SK-N-SH treated with all-trans-retinoic acid at 6 μM for 48 hours (cell line): Measurements from ENCODE around the gene SH3PXD2A.

ENCODE experiments used
- CSDC2 ChIP-seq: fragments of 250-450 bp; sonication (Bioruptor Pico); IDR thresholded peaks from 2 replicates; pipeline ENCODE4 v1.5.0; 2020; ENCODE audit warnings: mild to moderate bottlenecking, moderate library complexity
- CSRNP3 ChIP-seq: fragments of 250-450 bp; sonication (Bioruptor Pico); IDR thresholded peaks from 2 replicates; pipeline ENCODE4 v1.5.1; 2021; ENCODE audit warnings: mild to moderate bottlenecking, moderate library complexity
- ESRRG ChIP-seq: fragments of 250-450 bp; sonication (Bioruptor Pico); IDR thresholded peaks from 2 replicates; pipeline ENCODE4 v1.6.1; 2021; ENCODE audit warnings: mild to moderate bottlenecking
- GLIS3 ChIP-seq: fragments of 250-450 bp; sonication (Bioruptor Pico); IDR thresholded peaks from 2 replicates; pipeline ENCODE4 v1.5.0; 2020; ENCODE audit warnings: mild to moderate bottlenecking, moderate library complexity
- OSR1 ChIP-seq: fragments of 250-450 bp; sonication (Bioruptor Pico); IDR thresholded peaks from 2 replicates; pipeline ENCODE4 v1.8.0; 2022; ENCODE audit warnings: moderate library complexity, mild to moderate bottlenecking, inconsistent platforms
- RARB ChIP-seq: fragments of 250-450 bp; sonication (Bioruptor Pico); IDR thresholded peaks from 2 replicates; pipeline ENCODE4 v1.8.0; 2021; ENCODE audit warnings: mild to moderate bottlenecking, moderate library complexity
- TCF4 ChIP-seq: fragments of 250-450 bp; sonication (Bioruptor Pico); IDR thresholded peaks from 2 replicates; pipeline ENCODE4 v1.8.0; 2021; ENCODE audit warnings: mild to moderate bottlenecking, moderate library complexity, borderline replicate concordance
- TOX ChIP-seq: fragments of 250-450 bp; sonication (Bioruptor Pico); IDR thresholded peaks from 2 replicates; pipeline ENCODE4 v1.8.0; 2021; ENCODE audit warnings: mild to moderate bottlenecking, moderate library complexity, borderline replicate concordance
- ZC3H10 ChIP-seq: fragments of 250-450 bp; sonication (Bioruptor Pico); IDR thresholded peaks from 2 replicates; pipeline ENCODE4 v1.5.1; 2021; ENCODE audit warnings: mild to moderate bottlenecking, moderate library complexity
- ZFP3 ChIP-seq: fragments of 250-450 bp; sonication (Bioruptor Pico); IDR thresholded peaks from 2 replicates; pipeline ENCODE4 v1.5.0; 2020; ENCODE audit warnings: mild to moderate bottlenecking, moderate library complexity
- ZFP30 ChIP-seq: fragments of 450-650 bp; formaldehyde crosslinking; IDR thresholded peaks from 2 replicates; pipeline ENCODE4 v1.5.0; 2022; ENCODE audit warnings: mild to moderate bottlenecking, moderate library complexity
- ZNF70 ChIP-seq: fragments of 450-650 bp; formaldehyde crosslinking; IDR thresholded peaks from 2 replicates; pipeline ENCODE4 v1.5.0; 2020; ENCODE audit warnings: mild to moderate bottlenecking, moderate library complexity
- TF ChIP-seq, protein P1 (sequence below): fragments of 250-450 bp; sonication (Bioruptor Pico); IDR thresholded peaks from 2 replicates; pipeline ENCODE4 v1.8.0; 2020; ENCODE audit warnings: mild to moderate bottlenecking, moderate library complexity, borderline replicate concordance
- TF ChIP-seq, protein P2 (sequence below): fragments of 250-450 bp; sonication (Bioruptor Pico); IDR thresholded peaks from 2 replicates; pipeline ENCODE4 v1.5.1; 2020; ENCODE audit warnings: low read depth, mild to moderate bottlenecking, moderate library complexity

GRCh38 chr10:103852189-103852711, 3.1 kb downstream of the SH3PXD2A start:
- TF ChIP-seq CSDC2 (CRISPR knock-in tag) (no peak), ZNF70 (no peak), ESRRG (CRISPR knock-in tag) (no peak), RARB (CRISPR knock-in tag) (no peak), GLIS3 (CRISPR knock-in tag) (no peak), TOX (CRISPR knock-in tag) (no peak), ZFP30 (CRISPR knock-in tag) (no peak), CSRNP3 (CRISPR knock-in tag) (no peak), OSR1 (CRISPR knock-in tag) (no peak), ZFP3 (no peak), TCF4 (CRISPR knock-in tag) (no peak), ZC3H10 (CRISPR knock-in tag) (no peak)
- TF ChIP-seq, protein P1, sequence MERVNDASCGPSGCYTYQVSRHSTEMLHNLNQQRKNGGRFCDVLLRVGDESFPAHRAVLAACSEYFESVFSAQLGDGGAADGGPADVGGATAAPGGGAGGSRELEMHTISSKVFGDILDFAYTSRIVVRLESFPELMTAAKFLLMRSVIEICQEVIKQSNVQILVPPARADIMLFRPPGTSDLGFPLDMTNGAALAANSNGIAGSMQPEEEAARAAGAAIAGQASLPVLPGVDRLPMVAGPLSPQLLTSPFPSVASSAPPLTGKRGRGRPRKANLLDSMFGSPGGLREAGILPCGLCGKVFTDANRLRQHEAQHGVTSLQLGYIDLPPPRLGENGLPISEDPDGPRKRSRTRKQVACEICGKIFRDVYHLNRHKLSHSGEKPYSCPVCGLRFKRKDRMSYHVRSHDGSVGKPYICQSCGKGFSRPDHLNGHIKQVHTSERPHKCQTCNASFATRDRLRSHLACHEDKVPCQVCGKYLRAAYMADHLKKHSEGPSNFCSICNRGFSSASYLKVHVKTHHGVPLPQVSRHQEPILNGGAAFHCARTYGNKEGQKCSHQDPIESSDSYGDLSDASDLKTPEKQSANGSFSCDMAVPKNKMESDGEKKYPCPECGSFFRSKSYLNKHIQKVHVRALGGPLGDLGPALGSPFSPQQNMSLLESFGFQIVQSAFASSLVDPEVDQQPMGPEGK (CRISPR knock-in tag): no peak
- TF ChIP-seq, protein P2, sequence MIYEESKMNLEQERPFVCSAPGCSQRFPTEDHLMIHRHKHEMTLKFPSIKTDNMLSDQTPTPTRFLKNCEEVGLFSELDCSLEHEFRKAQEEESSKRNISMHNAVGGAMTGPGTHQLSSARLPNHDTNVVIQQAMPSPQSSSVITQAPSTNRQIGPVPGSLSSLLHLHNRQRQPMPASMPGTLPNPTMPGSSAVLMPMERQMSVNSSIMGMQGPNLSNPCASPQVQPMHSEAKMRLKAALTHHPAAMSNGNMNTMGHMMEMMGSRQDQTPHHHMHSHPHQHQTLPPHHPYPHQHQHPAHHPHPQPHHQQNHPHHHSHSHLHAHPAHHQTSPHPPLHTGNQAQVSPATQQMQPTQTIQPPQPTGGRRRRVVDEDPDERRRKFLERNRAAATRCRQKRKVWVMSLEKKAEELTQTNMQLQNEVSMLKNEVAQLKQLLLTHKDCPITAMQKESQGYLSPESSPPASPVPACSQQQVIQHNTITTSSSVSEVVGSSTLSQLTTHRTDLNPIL (CRISPR knock-in tag): no peak
